HG03139 (cell line): ENCODE measurements around the gene HDLBP.

ENCODE experiments used
- ATAC-seq: cut with Tn5 transposase; IDR thresholded peaks from one replicate; pipeline ENCODE4 v1.9.1; 2021; ENCODE audit not compliant: unreplicated experiment

Gene HDLBP

DNA sequence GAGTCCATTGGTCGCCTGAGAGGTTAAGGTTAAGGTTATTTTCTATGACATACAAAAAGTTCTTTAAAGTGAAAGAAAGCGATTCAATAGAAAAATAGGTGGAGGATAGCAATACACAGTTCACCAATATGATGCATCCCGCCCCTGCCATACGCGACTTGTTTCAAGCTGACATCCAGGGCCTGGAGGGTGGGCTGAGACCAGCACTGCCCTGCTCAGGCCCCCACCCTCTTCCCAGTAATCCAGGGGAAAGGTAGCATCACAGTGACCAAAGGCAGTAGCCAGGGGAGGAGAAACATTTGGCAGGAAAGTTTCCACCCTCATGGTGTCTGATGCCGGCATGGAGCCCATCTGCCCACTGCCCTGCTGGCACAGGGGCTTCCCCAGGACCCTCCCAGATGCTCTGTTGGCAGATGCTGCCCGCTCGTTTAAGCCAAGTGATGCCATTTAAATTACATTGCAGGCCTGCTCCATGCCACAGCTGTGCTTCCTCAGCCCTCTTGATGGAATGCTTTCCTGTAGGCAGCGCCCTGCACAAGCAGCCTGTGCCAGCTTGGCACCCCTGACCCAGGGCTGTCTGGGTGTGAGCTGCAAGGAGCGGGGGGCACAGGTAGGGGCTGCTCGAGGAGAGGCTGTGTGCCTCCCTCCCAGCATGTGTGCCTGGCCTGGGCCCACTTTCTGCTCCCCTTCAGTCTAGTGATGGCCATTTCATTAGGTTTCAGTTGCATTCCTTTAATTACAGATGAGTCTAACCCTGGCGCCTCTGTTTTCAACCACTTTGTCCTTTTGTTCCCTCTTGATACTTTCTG is 137.7 kb downstream of the HDLBP start:
- no peak for ATAC-seq
